ENCODE results near the gene ISG15.
A peak's percentile ranks its signal among the peaks of the same experiment; 100 is the strongest.
"Not testable (repeated sequence)": the region's sequence is repeated elsewhere in the genome, so short reads cannot be mapped to it uniquely, and the experiment has no call there.

ISG15 gene

DNA sequence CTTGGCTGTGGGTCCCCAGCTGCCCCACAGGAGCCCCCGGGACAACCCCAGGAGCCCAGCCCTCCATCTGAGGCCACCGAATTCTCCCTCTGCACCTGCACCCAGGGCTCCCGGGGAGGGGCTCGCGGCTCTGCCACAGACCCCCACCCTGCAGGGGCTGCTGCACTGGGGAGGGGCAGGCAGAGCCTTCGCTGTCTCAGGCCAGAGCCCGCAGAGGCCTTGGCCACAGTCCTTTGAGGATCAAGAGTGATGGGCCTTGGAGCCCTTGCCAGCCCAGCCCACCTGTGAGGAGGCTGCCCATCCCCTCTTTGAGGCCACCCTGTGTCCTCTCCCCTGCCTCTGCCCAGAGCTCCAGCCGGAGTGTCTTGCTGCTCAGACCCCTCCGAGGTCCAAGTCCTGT is 37.9 kb upstream of the ISG15 start:
- no peak for DNase-seq (ENCODE audit: low spot score)

DNA sequence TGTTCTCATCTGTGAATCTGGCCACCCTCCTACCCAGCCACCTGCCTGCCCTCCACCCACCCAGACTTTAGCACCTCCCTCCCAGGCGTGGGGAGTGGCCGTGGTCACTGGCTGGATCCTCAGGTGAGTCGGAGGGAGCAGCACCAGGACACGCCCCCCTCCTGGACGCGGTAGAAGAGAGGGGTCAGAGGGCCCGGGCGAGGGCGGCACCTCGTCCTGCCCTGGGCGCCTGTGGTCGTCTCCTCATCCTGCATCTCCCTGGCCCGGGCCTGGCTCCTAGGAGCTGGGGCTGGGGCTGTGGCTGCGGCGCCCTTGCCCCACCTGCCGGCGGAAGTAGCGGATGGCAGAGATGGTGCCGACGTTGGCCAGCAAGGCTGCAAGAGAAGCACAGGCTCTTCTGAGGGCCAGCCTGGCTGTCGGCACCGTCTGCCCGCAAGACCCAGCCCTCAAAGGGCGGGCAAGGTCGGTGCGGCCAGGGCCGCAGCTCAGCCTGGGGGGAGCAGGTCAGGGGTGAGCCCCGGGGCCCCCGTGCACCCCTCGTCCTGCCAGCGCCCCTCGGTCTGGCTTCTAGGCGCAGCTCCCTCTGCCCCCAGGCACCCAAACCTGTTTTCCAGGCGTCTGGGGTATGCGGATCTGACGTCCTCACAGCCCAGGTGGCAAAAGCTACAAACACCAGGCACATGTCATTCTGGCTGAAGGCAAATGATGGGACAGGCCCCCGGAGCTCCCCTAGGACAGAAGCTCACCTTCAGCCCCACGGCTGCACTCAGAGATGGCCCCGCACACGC is 37.2 kb upstream of the ISG15 start:
- DNase-seq (ENCODE audit: low spot score), result no peak

- not testable (repeated sequence) for DNase-seq (ENCODE audit: low spot score)
Measured at GRCh38 chr1:976791-977190, 36.5 kb upstream of the ISG15 start.

DNA sequence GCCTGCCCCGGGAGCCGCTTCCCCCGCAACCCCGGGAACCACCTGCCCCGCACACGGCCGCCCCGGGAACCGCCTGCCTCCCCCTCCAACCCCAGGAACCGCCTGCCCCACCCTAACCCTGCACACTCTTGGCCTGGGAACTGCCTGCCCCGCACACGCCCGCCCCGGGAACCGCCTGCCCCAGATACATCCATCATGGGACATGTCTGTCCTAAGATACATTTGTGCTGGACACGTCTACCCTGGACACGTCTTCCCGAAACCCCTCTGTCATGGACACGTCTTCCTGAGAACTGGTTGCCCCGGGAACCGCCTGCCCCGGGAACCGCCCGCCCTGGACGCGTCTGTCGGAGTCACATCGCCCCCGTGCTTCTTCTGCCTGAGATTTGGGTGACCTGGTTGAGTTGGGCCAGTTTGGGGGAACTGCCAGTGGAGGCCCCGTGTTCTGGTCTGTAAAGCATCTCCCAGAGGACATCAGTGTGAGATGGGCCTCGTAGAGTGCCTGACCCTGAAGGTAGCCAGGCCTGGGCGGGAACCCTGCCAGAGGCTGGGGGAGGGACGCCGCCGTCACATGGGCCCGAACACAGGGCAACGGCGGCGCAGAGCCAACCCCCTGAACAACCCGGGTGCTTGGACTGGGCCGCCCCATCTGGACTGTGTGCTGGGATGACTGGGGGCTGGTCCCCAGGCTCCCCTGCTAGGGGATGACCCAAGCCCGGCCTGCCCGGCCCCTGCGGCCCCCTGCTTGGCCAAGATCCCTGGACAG is 35.0 kb upstream of the ISG15 start:
- no peak for DNase-seq (ENCODE audit: low spot score)

- no peak for DNase-seq (ENCODE audit: low spot score)
Measured at GRCh38 chr1:978835-979743, 34.2 kb upstream of the ISG15 start.

GRCh38 chr1:979744-980072 is 33.6 kb upstream of the ISG15 start:
- DNase-seq (ENCODE audit: low spot score), result no peak

GRCh38 chr1:980137-980571 is 33.1 kb upstream of the ISG15 start:
- DNase-seq (ENCODE audit: low spot score), result no peak

DNA sequence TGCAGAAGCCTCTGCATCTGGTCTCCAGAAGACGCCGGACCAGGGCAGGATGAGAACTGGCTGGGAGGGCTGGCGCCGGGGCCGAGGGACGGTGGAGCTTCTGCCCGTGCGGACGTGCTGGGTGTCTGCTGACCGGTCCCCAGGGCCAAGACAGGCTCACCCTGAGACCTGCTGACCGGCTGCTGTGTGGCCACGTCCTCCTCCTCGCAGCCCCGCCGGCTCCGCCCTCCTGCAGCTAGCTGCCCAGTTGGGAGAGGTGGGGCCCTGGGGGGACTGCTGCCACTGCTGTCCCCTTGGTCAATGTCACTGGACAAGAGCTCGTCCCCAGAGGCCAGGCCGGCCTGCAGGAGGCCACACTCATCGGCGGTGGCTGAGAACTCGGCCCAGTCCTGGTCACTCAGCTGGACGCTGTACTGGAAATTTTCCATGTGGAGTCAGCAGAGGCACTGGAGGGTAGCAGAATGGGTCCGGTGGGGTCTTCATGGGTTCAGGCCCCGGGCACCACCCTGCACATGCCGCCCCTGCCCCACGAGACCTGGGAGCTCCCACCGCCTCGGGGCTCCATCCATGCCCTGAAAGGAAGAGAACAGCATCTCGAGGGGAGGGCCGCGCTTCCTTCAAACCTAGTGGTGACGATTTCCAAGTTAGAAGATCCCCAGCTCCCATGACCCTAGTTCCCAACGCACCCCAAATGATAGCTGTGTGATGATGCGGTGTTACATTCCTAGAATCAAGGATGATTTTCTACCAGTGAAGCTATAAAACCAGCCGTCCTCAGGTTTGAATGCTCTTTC is 32.5 kb upstream of the ISG15 start:
- no peak for DNase-seq (ENCODE audit: low spot score)

DNA sequence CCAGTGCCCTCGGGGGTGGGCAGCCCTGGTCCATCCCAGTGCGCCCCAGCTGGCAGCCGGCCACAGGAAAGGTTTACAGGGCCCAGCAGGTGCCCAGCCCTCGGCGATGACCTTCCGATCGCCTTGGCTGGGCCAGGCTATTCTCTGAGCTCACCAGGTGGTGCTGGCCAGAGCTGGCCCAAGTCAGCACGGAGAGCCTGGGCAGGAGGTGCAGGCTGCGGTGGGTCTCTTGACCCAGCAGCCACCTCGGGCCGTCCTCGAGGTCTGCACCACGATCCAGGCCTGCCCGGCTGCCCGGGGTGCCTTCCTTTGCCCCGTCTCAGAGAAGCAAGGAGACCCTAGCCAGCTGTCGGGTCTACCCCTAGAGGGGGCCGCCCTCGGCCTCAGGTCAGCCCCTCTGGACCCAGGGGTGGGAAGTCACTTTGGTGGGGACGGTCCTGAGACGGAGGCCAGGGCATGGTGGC is 31.8 kb upstream of the ISG15 start:
- no peak for DNase-seq (ENCODE audit: low spot score)

DNA sequence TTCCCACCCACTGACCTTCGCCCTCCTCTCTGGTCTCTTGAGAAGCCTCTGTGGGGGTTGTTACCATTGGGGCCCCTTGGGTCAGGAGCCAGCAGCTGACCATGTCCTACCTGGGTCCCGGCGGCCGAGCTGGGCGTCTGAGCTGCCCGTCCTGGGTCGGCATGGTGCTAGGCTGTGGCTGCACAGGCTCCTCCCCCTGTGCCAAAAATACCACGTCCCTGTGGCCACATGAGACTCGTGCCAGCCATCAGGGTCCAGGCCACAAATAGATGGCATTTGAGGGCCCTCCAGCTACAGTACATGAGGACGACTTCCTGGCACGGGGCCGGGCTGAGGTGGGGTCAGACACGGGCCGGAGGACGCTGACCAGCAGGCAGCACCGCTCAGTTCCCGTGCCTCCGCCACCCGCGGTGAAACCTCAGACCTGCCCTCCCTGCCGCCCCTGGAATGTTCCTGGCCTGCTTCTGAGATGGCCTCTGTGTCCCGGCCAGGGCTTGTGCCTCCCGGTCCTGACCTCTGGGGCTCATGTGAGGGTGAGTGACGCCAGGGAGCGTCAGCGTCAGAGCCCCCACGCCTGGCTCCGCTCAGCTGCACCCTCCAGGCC is 31.2 kb upstream of the ISG15 start, which contains the start of gene PERM1:
Gene PERM1, minus strand, starts transcription at position 139 of the 604 bp plus-strand sequence. CDS start 1,064 bp downstream, outside the sequence.
- DNase-seq (ENCODE audit: low spot score), result no peak

GRCh38 chr1:982765-983436 is 30.4 kb upstream of the ISG15 start:
- DNase-seq (ENCODE audit: low spot score), result no peak

GRCh38 chr1:983798-984475 is 29.4 kb upstream of the ISG15 start:
- DNase-seq (ENCODE audit: low spot score), result peak; percentile 33

DNA sequence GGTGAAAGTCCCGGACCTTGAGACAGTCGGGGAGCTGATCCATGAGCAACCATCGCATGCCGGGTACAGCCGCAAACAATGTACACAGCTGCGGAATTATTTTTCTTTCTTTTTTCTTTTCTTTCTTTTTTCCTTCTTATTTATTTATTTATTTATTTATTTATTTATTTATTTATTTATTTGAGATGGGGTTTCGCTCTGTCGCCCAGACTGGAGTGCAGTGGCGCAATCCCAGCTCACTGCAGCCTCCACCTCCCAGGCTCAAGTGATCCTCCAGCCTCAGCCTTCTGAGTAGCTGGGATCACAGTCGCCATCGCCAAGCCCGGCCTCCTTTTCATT is 28.9 kb upstream of the ISG15 start:
- DNase-seq (ENCODE audit: low spot score), result no peak

- DNase-seq (ENCODE audit: low spot score), result no peak
Measured at GRCh38 chr1:985126-985525, 28.2 kb upstream of the ISG15 start.

GRCh38 chr1:988061-988460 is 25.2 kb upstream of the ISG15 start:
- not testable (repeated sequence) for DNase-seq (ENCODE audit: low spot score)

DNA sequence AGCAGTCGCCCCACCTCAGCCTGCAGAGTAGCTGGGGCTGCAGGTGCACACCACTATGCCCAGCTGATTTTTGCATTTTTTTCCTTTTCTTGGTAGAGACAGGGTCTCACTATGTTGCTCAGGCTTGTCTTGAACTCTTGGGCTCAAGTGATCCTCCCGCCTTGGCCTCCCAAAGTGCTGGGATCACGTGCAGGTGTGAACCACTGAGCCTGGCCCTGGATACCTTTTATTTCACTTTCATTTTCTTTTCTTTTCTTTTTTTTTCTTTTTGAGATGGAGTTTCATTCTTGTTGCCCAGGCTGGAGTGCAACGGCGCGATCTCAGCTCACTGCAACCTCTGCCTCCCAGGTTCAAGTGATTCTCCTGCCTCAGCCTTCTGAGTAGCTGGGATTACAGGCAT is 22.0 kb upstream of the ISG15 start:
- not testable (repeated sequence) for DNase-seq (ENCODE audit: low spot score)

- DNase-seq (ENCODE audit: low spot score), result no peak
Measured at GRCh38 chr1:991895-992294, 21.4 kb upstream of the ISG15 start.

DNA sequence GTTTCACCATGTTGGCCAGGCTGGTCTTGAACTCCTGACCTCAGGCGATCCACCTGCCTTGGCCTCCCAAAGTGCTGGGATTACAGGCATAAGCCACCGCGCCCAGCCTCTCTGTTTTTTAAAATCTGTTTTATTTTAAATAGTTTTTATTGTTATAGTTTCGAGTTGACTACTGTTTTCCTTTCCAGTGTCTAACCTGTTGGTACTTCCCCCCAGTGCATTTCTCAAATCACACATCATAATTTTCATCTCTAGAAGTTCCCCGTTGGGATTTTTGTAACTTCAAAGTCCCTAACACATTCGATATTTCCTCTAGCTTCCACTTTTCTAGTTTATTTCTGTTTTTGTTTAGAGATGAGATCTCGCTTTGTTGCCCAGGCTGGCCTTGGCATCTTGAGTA is 20.9 kb upstream of the ISG15 start:
- no peak for DNase-seq (ENCODE audit: low spot score)

DNA sequence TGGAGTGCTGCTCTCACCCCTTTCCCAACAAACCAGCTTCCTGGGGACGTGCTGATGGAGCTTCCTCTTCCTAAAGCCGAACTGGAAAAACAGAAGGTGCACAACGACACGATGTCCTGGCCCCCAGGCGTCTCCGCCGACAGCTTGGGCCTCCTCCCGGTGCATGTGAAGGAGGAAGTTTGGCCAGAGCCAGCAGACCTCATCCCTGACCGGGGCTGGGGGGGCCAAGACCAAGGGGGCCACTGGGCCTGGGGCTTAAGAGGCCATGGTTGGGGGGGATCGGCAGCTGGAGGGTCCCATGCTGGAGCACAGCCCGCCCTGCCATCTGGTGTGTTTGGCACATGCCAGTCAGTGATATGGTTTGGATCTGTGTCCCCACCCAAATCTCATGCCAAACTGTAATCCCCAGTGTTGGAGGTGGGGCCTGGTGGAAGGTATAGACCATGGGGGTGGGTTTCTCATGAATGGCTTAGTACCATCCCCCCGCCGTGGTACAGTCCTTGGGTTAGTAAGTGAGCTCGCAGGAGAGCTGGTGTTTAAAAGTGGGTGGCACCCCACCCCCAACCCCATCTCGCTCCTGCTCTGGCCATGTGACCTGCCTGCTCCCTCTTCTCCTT is 19.8 kb upstream of the ISG15 start:
- DNase-seq (ENCODE audit: low spot score), result no peak

GRCh38 chr1:994546-994945 is 18.8 kb upstream of the ISG15 start:
- not testable (repeated sequence) for DNase-seq (ENCODE audit: low spot score)
